Tongue (tissue), 2 donors: ENCODE data around the gene CACNA2D3. TPM values are rescaled to one million over a fixed set of nuclear protein-coding genes. Genes with fewer than 3 reads are reported as not detected.

Experiments
- DNase-seq: peaks from one replicate; pipeline ENCODE4 v3.0.0-alpha.2; 2015
- total RNA-seq: library from RNA; depleted of rRNA; stranded (reverse); fragments of >200 nt; gene quantifications from one replicate; pipeline ENCODE4 v1.2.3, GENCODE V29; 2014

The CACNA2D3 gene
- total RNA-seq, 1 donor from 2014 or later = 2.5 TPM

DNA sequence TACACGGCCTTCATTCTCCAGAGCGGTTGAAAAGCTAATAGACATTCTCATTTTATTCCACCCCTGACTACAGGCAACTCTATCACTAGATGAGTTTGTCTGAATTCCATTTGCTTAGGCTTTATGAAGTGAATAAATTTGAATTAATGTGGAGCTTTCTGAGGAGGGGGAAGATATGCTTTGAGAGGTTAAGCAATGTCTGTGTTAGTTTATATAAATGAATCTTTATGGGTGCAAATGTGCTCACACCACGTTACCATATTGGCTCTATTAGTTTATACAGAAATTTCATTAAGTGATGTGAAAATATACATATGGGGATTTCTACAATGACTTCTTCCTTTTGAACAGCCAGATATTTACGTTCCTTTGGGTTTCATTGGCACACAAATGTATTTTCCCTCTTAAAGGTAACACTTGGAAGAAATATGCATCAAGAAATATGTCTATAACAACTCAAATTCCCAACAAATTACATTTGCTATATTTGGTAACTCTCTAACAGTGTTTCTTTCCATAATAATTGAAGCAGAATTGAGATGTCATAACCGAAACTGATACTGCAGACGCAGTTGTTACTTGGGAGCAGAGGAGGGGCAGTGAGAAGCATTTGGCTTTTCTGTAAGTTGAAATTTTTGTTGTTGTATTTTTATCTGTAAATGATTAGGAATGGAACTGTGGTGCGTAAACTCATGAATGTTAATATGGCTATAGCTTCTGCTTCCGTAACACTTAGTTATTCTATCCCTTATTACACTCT, 359.4 kb downstream of the CACNA2D3 start:
- DNase-seq = no peak

DNA sequence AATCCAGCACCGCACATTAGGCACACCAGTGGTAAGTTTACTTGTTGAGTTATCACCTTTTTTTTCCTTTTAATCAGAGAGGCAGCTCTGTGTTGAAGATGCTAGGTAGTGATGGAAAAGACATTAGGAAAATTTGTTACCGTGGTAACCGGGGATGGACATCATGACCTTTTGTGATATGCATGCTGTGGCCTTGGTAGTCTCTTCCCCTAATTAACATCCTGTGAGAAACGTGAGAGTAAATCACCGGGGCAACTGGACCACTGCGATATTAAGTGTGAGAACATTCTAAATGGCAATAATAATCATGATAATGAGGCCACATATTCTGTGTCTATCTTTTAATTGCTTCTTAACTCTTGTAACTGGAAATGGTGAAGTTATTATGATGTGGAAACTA, 362.0 kb downstream of the CACNA2D3 start:
- no peak for DNase-seq

DNA sequence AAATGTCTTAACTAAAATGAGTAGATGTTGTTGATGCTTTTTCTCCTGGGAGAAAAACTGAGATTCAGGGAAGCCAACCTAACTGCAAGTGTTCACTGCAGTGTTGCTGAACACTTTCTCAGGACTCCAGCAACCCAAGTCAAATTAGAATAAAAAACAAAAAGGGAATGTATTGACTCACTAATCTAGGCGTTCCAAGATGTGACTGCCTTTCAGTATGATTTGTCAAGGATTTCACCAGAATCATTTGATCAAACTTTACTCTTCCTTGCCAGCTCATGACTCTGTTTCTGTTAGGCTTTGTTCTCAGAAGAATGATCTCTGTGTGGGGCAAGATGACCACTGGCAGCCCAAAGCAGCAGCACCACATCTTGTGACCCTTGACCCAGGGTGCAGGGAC, 364.0 kb downstream of the CACNA2D3 start:
- DNase-seq = no peak

DNA sequence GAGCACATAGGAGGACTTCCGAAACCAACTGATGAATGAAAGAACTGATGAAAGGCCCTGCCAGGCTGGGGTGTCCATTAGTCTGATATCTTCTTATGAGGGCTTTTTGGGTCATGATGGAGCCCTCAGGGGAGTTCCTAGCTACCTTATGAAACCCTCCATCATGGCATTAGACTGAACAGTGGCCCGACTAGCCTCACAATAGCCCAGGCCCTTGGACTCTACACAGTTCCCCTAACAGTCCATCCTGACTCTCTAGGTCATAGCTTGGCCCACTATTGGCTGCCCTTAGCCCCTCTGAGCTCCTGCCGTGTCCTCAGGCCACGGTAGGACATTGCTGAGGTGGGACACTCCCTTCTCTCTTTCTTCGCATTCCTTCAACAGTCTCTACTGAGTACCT, 365.9 kb downstream of the CACNA2D3 start:
- DNase-seq = no peak

DNA sequence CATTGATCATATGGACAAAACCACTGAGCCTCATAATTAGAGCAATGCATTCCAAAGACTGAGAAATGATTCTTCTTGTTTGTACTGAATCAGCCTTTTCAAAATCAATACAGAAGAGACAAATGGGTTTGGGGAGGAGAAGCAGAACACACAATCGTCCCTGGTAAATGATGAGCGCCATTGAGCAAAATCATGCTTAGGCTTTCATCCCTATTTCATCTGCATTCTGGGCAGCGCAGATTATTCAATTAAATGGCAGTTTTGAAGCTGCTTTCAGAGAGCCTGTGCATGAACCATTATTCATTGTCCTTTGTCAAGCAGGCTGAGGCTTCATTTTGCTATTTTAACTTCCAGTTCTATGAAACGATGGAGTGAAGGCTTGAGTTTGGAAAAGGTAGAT, 371.9 kb downstream of the CACNA2D3 start:
- DNase-seq = no peak

DNA sequence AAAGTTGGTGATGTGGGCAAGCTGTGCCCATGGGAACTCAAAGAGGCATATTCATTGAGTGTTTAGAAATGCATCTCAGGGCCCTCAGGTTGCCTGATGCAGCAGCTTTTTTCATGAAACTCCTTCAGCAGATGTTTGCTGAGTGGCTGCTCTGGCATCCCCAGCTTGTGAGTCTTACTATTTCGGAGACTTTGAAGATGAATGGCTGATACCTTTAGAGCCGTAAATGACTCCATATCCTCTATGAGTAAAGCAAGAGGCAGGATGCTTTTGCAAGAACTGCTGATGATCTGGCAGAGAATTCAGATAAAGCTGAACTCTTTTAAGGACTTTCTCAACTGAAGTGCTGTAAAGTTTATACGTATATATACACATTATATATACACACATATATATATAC, 384.3 kb downstream of the CACNA2D3 start:
- DNase-seq = no peak

DNA sequence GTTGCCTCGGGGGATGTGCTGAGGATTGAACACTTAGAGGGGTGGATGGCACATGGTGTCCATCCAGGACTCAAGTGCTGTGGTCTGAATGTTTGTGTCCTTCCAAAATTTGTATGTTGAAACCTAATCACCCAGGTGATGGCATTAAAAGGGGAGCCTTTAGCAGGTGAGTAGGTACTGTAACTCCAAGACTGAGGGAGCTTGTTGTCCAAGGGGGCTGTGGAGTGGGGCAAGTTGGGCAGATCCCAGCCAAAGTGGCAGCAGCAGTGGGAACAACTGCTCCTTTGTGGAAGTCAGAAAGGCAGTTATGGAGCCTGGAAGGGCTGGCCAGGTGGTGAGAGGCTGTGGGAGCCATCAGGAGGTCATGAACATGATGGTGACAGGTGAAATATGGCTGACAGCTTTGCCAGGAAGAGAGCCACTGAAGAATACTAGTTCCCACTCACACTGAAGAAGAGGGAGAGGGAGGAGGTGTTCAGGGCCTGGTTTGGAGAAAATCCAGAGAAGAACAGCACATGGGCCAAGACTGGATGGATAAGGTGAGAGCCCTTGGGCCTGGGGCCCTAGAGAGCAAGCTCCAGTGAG, 385.6 kb downstream of the CACNA2D3 start:
- no peak for DNase-seq

DNA sequence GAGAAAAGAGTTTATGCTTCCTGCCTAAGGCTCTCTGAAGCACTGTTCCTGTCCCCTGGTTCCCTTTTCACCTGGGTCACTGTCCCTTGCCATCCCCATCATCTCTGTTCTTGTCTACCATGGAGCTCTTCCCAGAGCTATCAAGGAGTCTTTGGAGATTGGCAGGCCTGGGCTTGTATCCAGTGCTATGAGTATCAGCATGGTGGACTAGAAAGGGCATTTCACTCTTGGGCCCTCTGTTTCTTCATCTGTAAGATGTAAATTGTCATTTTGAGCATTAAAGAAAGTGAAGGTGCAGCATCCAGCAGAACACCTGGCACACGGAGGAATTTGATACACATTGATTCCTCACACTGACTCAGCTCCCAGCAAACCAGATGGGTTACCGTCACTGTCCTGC, 388.2 kb downstream of the CACNA2D3 start:
- no peak for DNase-seq

DNA sequence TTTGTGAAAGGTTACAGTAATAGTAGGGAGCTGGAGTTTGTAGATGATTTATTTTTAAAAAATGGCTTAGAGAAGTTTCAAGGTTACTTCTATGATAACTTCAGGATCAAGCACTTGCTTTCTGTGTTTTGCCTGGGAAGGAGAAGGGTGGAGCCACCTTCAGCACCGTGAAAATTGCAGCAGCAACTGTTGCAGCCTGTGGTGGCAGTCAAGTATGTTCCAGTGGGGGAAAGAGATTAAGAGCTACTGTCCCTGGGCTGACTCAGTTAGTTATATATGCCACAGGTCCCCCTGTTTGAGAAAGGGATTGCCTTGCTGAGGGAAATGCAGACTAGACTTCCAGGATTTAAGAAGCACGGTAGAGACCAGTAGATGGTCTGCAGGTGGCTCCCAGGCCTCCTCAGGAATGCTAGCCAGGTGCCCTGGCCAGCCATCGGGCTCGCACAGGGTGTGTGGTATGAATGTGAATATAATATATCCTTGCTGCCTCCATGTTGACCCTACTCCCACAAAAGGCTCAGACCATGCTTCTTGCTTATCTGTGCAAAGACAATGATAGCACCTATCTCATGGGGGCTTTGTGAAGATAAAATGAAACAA, 389.5 kb downstream of the CACNA2D3 start:
- DNase-seq = peak; percentile 39

DNA sequence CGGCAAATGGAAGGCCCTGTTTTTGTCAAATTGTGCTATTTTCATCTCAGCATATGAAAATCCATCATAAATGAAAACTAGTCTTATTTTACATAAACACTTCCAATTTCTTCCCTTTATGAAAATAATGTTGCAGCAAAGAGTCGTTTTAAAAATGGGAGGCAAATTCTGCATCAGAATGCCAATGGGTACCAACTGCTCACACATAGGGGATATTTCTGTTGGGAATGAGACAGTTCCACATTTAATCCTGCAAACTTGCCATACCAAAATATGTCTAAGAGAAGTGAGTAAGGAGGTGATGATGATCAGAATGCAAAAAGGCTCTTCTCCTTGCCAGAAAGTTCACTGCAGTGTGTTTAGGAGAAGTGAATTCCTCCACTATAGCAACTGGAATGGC, 391.7 kb downstream of the CACNA2D3 start:
- DNase-seq = no peak

DNA sequence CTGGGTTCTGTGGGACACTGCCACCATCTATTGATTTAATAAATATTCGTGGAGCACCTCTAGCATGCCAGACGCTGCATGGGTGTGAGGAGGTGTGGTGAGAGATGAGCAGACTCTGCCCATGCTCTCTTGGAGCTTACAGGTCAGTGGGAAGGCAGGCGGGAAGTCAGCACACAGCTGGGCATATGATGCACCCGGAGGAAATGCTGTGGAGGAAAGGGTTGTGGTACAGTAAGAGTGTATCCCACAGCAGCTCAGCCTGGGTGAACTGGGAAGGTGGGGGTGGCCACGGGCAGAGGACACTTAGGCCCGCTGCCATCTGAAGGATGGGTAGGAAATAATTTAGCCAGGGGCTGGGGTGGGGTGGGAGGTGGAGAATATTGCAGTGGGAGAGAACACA, 392.1 kb downstream of the CACNA2D3 start:
- DNase-seq = no peak

DNA sequence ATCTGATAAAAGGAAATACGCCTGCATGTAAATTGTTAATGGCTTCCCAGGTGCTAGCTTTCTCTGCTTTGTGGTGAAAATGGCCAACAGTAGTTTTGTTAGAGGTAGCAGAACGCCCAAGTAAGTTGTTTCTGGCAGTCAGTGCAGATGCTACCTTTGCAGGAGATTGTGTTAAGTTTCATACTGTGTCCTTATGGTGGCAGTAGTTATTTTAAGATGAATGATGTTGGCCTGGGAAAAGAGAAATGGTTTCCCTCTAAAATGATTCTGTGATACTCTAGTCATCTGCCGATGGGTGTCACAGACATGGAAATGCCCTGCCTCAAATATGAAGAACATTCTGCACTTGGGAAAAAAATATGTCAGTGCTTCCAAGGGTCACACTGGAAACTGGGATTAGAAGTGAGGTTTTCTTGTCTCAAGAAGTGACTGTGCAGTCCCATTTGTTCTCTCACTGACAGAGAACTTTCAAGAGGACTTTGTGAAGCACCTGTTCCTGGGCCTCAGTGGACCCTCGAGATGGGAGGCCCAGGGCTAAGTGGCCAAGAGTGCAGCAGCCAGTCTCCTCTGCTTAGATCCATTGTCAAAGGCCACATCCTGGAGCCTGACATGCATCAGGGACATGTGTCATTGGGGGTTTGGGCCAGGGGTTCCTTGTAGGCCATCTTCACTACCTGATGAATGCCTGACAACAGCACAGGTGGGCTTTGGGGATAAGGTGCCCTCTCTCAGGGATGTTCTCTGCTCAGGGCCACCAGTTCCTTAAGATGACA, 393.3 kb downstream of the CACNA2D3 start:
- DNase-seq = peak; percentile 8

DNA sequence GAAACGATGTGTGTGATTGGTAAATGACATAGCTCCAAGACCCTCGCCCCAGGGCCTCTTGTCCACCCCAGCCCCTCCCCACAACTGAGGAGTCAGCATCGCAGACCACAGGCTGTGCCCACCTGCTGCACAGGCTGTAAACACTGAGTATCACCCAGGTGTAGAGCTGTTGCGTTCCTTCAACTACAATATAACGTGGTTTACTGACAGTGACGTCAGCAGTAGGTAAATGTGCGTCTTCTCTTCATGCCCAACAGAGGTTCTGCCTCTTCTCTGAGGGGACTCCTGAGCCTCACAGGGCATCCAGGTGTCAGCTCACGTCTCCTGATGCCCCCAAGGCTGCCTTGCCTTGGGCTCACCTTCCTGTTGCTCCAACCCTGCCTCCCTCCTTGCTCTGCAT, 395.1 kb downstream of the CACNA2D3 start:
- no peak for DNase-seq

DNA sequence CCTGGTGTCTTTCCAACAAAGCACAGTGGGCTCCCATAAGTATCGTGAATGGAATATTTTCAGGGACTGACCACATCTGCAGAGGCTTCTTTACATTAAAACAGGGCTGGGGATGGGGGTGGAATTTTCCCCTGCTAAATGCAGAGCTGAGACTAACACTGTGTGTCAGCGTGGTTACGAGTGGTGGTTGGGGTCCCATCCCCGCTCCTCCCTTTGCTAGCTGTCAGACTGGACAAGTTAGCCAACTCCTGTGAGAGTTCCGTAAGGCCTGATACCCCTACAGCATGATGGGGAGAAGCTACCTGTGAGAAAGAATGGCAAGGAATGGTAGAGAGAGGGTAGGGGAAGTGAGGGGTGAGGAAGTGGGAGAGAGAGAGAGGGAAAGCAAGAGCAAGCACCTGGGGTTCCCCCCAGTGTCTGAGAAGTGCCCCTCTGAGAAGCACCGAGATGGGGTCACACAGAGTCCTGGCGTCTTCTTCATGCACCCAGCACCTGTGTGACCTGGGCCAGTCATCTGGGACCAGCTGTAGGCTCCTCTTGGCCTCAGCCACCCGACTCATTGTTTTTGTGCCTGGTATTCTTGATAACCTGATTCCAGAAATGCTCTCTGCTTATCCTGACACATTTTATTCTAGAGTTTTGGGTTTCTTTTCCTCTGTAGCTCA, 395.8 kb downstream of the CACNA2D3 start:
- DNase-seq = no peak

DNA sequence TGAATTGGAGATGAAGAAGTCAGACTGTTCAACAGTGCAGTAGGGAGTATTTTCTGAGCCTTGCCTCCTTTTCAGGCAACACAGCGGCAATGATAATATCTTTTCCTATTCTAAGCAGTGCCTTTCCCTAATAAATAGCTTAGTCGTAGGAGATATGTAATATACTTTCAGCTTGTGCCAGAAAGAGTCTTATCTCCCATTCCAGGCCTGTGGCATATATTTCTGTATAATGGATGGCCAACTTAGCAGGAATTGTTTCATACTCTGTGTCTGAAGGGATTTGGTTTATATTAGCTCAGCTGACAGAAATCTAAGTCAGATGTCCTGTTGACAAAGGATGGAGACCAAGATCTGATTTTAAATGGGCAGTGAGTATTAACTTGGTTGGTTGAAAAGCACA, 397.1 kb downstream of the CACNA2D3 start:
- DNase-seq = no peak

DNA sequence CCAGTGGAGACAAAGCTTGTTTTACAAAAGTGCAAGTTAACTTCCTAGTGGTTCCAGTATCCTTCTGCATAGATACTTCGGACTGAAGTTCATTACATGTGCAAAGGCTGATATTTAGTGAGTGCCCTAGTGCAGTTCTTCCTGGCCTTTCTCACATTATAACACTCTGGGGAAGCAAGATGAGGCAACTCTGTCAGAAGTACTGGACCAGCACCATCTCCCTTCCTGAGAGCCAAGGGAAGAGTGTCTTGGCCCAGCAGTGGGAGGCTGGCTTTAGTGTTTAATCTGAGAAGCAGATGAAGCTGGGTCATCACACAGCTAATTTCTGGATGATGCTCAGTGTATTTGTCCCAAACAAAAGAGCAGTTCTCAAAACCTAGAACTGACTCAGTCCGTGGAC, 397.7 kb downstream of the CACNA2D3 start:
- no peak for DNase-seq

DNA sequence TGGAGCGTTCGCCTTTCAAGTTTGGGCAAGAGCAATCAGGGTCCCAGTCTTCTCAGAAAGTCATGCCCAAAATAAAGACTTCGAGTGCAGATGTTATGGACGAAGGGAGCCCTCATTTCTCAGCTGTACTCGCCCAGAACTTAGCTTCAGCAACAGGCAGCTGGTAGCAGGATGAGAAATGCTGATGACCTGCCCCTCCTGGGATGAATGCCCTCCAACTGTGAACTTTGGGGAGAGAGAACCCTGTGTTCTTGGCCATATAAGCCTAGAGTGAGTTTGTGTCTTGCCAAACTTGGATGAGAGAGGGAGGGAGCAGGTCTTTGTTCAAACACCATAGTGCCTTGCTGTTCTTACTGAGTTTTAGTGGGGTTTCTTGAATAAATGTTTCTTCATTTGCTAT, 405.2 kb downstream of the CACNA2D3 start:
- no peak for DNase-seq

DNA sequence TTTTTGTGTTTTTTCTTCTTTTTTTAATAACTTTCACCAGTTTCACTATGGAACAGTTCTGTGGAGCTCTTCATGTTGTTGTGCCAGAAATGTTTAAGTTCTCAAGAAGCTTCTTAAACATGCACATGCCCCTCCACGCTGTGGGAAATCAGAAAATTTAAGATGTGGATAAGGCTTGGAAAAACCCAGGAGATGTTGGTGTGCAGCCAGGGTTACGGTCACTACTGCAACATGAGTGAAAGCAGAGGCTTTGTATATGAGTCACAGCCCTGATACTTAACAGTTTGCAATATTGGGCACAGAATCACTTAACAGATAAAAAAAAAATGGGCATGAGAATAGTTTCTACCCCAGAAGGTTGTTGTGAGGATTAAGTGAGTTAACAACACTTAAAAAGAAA, 405.6 kb downstream of the CACNA2D3 start:
- DNase-seq = no peak

DNA sequence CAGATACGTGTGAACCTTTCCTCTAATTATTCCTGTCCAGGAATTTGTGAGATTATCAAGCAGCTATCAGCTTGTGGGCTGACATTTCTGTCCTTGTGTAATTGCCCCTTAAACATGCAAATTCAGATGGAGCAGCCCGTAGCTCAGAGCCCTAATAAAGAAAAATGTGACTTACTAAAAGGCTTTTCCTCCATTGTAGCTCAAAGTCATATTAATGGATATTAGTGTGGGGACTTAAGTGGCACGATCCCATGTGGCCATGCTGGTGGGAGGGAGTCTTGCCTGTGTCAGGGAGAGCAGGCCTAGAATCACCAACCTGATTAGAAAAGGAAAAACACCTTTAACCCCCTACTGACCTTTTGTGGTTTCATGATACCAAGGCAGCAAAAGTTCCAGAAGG, 406.3 kb downstream of the CACNA2D3 start:
- DNase-seq = no peak

DNA sequence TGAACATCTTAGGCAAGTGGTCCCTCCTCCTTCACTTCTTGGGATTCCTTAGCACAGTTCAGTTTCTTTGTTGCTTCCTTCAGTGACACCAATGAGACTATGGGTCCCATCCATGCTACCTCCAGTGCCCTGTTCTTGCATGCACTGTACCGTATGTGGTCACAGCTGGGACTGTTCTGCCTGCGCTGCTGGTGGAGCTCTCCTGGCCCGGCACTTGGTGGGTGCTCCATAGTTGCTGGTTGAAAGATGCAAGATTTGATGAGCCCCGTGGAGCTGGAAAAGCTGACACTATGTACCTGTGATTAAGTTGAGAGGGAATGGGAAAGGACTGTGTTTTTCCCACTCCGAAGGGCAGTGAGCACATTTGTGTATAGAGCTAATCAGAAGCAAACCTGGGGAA, 407.7 kb downstream of the CACNA2D3 start:
- DNase-seq = no peak

DNA sequence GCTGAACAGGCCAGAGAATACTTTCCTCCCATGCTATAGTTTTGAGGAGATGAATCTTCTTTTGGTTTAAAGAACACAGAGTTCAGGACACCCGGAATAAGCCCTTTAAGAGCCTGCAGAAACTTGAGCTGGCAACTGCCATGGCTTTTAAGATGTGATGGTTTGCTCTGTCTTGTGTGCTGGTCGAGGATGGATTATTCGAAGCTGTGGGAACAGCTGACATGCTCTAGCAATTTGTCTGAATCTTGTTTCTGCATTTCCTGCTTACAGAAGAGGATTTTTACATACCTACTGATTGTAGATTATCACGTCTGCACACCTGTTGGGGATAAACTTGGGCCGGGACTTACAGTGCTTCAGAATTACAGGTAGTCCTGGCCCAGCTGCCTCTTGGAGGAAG, 408.6 kb downstream of the CACNA2D3 start:
- peak; percentile 66 for DNase-seq

DNA sequence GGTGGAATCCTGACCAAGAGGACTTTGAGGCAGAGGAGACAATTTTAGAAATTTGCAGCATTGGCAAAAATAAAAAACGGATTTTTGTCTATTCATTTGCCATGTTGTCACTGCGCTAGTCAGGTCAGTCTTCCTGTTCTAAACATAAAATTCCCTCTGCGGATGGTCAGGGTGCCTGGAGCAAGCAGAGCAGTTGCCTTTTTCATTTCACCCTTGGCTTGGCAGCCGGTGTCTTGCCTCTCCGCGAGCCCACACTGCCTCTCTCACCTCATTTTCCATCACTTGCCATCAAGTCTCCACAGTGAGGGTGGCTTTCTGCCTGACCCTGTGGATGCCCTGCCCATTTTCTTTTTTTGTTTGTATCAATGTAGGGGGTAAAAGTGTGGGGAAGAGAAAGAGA, 409.4 kb downstream of the CACNA2D3 start:
- no peak for DNase-seq

DNA sequence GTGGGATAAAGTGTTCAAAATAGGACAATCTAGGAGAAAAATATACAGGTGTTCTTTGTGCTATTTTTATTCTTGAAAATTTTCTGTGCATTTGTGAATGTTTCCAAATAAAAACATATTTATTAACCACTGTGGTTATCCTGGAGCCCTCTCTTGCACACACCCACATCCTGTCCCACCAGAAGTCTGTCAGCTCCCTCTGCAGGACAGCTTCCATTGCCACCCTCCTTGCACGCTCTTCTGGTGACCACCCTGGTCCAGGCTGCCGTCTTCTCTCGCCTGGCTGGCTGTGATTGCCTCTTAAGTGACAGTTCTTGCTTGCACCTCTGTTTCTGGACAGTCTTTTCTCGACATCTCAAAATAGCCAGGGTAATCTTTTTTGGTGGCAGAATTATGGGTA, 411.5 kb downstream of the CACNA2D3 start:
- no peak for DNase-seq
